Adipocyte (in vitro differentiated cells): ENCODE results near the gene SRL.
A peak's percentile ranks its signal among the peaks of the same experiment; 100 is the strongest.
"Not testable (repeated sequence)": the region's sequence is repeated elsewhere in the genome, so short reads cannot be mapped to it uniquely, and the experiment has no call there.

Experiments used
- DNase-seq: peaks from one replicate; pipeline ENCODE4 v3.0.0-alpha.2; 2015; ENCODE audit warnings: low read depth
- H3K27me3 ChIP-seq: replicated peaks from 2 replicates; pipeline ENCODE4 v1.7.0; 2013; ENCODE audit warnings: mild to moderate bottlenecking, low read length, moderate library complexity; ENCODE audit not compliant: control insufficient read depth, insufficient read depth
- H3K36me3 ChIP-seq: 2 replicates; pipeline ENCODE4 v1.7.0; 2013; ENCODE audit warnings: low read length, mild to moderate bottlenecking, moderate library complexity; ENCODE audit not compliant: control insufficient read depth, insufficient read depth, severe bottlenecking
- H3K4me1 ChIP-seq: 2 replicates; pipeline ENCODE4 v1.7.0; 2013; ENCODE audit warnings: mild to moderate bottlenecking, low read length, moderate library complexity; ENCODE audit not compliant: control insufficient read depth, insufficient read depth
- H3K4me3 ChIP-seq: 2 replicates; pipeline ENCODE4 v1.7.0; 2013; ENCODE audit warnings: mild to moderate bottlenecking, low read length, moderate library complexity
- H3K9ac ChIP-seq: 2 replicates; pipeline ENCODE4 v1.7.0; 2013; ENCODE audit warnings: mild to moderate bottlenecking, low read length, moderate library complexity
- H3K9me3 ChIP-seq: 2 replicates; pipeline ENCODE4 v1.7.0; 2013; ENCODE audit warnings: mild to moderate bottlenecking, low read length, moderate library complexity; ENCODE audit not compliant: control insufficient read depth

The SRL gene

DNA sequence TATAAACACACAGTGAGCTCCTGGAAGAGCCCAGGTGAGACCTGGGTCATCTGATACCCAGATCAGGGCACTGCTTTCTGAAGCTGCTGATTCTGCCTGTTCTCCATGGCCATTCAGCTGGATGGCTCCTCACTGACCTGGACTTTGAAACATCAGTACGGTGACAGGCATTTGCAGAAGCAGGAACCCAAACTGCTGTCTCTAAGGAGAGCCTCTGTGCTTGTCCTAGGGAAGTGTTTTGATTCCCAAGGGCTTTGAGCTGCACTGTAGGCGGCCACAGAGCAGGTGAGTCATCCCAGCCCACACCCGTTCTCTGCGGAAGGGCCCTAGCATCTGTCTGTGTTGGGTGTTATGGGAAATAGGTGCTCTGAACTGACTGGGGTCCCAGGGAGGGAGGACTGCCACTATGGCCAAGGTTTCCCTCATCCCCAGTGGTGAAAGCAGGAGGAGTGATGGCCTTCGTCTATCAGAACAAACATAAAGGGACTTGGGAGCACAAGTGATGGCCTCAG is 64.9 kb downstream of the SRL start:
- DNase-seq, result peak; percentile 54
- H3K4me3 ChIP-seq, result no peak overlapping the region

DNA sequence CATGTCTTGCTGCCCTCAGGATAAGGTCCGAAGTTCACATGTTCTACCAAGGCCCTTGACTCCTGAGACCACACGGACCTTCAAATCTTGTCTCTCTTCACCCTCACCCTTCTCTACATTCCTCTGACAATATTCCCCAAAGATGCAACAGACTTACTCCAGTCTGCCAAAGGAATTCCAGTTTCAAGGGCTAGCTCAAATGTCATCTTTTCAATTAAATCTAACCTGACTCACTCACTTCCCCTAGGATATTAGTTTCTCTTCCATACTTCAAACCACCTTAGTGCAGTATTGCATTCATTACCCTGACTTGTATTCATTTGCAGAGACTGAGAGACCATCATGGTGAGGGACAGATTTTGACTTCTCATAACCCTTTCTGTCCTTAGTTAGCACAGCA is 66.0 kb downstream of the SRL start:
- Histone ChIP-seq H3K9ac (no peak overlapping the region), H3K4me1 (peaks cover 9% of the 10 kb centered on the region), H3K9me3 (no peaks in the 10 kb centered on the region), H3K4me3 (no peak overlapping the region), H3K27me3 (no peaks in the 10 kb centered on the region), H3K36me3 (no peaks in the 10 kb centered on the region)
- DNase-seq, result no peak

More for the DNA sequence above, 64.9 kb downstream of the SRL start:
- H3K27me3 ChIP-seq, result no peaks in the 10 kb centered on the region
- H3K36me3 ChIP-seq, result no peaks in the 10 kb centered on the region
- H3K9ac ChIP-seq, result no peak overlapping the region
- H3K9me3 ChIP-seq, result no peaks in the 10 kb centered on the region
- H3K4me1 ChIP-seq, result peaks cover 9% of the 10 kb centered on the region

DNA sequence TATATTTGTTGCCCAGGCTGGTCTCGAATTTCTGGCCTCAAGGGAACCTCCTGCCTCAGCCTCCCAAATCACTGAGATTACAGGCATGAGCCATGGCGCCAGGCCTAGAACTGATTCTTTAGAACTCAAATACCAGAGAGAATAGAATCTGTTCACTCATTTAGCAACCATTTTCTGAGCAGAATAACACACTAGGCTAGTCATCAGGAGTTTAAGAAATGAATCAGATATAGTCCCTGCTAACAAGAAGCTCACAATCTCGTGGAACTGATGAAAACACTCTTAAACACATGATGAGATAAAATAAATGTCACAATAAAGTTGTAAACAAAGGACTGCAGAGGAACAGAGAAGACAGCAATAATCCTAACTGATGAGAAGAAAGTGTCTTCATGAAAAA is 69.8 kb downstream of the SRL start:
- H3K9ac ChIP-seq, result no peak overlapping the region
- H3K9me3 ChIP-seq, result no peaks in the 10 kb centered on the region
- no peak overlapping the region for H3K4me3 ChIP-seq
- H3K4me1 ChIP-seq, result peaks cover 4% of the 10 kb centered on the region
- no peaks in the 10 kb centered on the region for H3K36me3 ChIP-seq
- peak; percentile 40 for DNase-seq
- H3K27me3 ChIP-seq, result no peaks in the 10 kb centered on the region

DNA sequence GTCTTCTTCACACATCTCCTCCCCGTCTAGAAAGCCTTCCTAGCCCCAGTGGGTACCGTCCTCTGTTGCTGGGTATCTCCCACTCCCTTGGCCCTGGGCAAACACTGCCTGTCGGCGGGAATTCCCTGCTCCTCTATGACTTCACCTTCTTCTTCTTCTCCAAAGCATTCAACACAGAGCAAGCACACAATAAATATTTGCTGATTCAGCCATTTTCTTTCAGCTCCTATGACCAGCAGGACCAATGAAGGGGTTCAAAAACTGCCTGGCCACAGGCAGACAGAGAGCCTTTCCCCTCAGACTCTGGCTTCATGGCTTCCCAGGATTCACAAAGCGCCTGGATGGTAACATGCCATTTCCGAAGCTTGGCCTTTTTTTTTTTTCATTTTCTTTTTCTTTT is 72.5 kb downstream of the SRL start:
- Histone ChIP-seq H3K9ac (no peak overlapping the region), H3K36me3 (no peaks in the 10 kb centered on the region), H3K9me3 (no peaks in the 10 kb centered on the region), H3K4me1 (peaks cover 4% of the 10 kb centered on the region), H3K4me3 (no peak overlapping the region), H3K27me3 (no peaks in the 10 kb centered on the region)
- DNase-seq, result no peak

DNA sequence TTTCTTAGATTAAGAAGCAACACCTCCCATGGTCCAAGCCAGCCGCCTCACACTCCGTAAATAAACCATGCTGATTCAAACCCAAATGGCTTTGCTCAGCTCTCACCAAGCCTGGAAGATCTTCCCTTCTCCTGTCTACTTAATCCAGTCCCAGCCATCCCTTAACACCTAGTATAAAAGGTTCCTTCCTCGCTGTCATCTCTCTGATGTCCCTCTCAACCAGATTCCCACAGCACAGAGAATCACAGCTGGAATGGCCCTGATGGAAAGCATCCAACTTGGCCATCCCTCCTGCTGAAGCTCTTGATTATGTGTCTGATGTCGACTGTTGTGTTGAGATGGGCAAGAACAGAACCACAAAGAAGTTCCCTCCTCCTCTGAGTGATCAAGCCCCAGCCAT is 75.1 kb downstream of the SRL start:
- no peak overlapping the region for H3K4me3 ChIP-seq
- no peak overlapping the region for H3K9ac ChIP-seq
- no peaks in the 10 kb centered on the region for H3K36me3 ChIP-seq
- no peaks in the 10 kb centered on the region for H3K27me3 ChIP-seq
- no peak for DNase-seq
- no peaks in the 10 kb centered on the region for H3K9me3 ChIP-seq
- H3K4me1 ChIP-seq, result no peaks in the 10 kb centered on the region

DNA sequence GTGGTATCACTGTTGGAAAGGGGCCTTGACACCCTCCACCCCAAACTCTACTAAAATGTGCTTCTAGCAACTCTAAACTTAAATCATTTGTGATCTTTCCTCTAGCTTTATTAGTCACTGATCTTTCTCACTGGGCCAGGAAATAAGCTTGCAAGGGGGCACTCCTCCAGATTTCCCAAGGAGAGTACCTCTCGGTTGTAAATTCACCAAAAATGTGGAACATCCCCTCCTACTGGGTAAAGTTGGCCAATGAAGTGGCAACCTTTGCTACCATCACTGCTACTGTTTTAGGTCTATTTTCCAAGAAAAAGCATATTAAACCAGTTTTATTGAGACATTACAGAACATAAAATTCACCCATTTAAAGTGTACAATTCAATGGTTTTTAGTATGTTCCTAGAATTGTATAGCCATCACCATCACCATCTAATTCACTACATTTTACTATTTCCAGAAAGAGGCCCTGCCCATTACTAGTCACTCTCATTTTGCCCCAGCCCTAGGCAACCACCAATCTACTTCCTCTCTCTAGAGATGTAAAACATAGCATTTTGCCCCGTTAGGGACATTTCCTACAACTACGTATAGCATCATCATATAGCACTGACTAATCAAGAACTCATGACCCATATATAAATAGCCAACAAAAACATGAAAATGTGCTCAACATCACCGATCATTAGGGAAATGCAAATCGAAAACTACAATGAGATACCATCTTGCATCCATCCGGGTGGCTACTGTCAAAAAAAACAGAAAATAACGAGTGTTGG is 81.0 kb downstream of the SRL start:
- H3K36me3 ChIP-seq, result no peaks in the 10 kb centered on the region
- no peaks in the 10 kb centered on the region for H3K4me1 ChIP-seq
- no peak overlapping the region for H3K4me3 ChIP-seq
- DNase-seq, result no peak
- peaks cover 3% of the 10 kb centered on the region for H3K27me3 ChIP-seq
- no peak overlapping the region for H3K9ac ChIP-seq
- H3K9me3 ChIP-seq, result no peaks in the 10 kb centered on the region

DNA sequence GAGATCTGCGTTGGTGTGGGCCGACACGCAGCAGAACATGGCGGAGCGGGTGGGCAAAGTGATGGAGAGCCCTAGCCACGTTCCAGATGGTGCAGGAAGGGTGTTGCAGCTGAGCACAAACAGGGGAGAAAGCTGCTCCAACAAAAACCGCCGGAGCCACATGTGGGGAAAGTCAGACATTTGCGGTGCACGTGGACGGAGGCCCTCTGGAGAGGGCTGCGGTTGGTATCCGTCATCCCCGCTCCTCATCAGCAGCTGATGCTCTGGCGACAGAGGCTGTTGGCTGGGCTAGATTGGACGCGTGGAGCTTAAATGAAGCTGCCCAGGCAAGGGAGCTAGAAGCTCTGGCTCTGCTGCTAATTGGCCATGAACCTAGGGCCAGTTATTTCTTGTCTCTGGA is 82.2 kb downstream of the SRL start:
- H3K4me1 ChIP-seq, result no peaks in the 10 kb centered on the region
- H3K4me3 ChIP-seq, result no peak overlapping the region
- H3K27me3 ChIP-seq, result peaks cover 4% of the 10 kb centered on the region
- no peaks in the 10 kb centered on the region for H3K36me3 ChIP-seq
- no peak overlapping the region for H3K9ac ChIP-seq
- no peak for DNase-seq
- no peaks in the 10 kb centered on the region for H3K9me3 ChIP-seq

DNA sequence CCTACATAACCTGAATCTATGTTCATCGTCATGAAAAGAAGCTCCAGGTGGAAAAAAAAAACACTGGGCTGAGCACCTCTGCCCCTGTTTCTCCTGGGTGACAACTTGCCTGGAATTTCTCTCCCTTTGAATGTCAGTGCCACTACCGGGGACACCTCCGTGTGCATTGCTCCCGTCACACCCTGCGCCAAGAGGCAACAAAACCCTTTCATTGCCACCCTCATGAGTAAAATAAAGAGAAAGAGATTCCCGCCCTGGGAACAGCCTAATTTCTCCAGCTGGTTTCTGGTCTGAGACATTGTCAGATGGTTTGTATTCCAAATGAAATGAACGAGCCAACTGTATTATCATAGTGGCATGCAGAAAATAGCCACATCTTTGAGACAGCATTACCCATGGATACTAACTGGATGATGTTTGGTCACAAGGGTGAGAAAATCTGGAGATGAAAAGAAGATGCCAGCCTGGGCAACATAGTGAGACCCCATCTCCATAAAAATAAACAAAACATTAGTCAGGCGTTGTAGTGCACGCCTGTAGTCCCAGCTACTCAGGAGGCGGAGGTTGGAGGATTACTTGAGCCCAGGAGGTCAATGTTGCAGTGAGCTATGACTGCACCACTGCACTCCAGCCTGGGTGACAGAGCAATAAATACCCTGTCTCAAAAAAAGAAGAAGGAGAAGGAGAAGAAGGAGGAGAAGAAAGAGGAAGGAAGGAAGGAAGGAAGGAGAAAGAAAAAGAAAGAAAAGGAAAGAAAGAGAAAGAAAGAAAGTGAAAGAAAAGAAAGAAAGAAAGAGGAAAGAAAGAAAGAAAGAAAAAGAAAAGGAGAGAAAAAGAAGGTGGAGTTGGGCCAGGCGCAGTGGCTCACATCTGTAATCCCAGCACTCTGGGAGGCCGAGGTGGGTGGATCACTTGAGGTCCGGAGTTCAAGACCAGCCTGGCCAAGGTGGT is 83.5 kb downstream of the SRL start:
- no peak for DNase-seq
- Histone ChIP-seq H3K4me3 (no peak overlapping the region), H3K36me3 (no peaks in the 10 kb centered on the region), H3K9me3 (no peaks in the 10 kb centered on the region), H3K4me1 (no peaks in the 10 kb centered on the region), H3K9ac (no peak overlapping the region), H3K27me3 (peaks cover 8% of the 10 kb centered on the region)

DNA sequence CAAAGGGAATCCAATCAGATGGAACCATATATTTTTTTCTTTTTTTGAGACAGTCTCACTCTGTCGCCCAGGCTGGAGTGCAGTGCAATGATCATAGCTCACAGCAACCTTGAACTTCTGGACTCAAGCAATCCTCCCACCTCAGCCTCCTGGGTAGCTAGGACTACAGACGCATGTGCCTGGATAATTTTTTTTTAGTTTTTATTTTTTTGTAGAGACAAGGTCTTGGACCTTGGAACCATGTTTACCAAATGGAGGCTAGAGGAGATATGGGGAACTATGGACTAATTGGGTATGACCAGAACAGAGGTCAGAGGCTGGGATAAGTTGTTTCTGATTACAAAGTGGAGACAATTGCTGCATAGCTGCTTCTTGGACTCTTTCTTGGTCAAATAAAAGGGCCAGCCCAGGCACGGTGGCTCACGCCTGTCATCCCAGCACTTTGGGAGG is 84.5 kb downstream of the SRL start:
- no peak for DNase-seq
- Histone ChIP-seq H3K27me3 (peaks cover 8% of the 10 kb centered on the region), H3K36me3 (no peaks in the 10 kb centered on the region), H3K9me3 (no peaks in the 10 kb centered on the region), H3K4me3 (no peak overlapping the region), H3K4me1 (no peaks in the 10 kb centered on the region), H3K9ac (no peak overlapping the region)

DNA sequence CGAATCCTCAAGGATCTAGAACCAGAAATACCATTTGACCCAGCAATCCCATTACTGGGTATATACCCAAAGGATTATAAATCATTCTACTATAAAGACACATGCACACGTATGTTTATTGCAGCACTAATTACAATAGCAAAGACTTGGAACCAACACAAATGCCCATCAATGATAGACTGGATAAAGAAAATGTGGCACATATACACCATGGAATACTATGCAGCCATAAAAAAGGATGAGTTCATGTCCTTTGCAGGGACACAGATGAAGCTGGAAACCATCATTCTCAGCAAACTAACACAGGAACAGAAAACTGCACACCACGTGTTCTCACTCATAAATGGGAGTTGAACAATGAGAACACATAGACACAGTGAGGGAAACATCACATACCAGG is 85.4 kb downstream of the SRL start:
- not testable (repeated sequence) for H3K27me3 ChIP-seq, H3K9me3 ChIP-seq, H3K9ac ChIP-seq, H3K36me3 ChIP-seq, DNase-seq, H3K4me3 ChIP-seq, H3K4me1 ChIP-seq

DNA sequence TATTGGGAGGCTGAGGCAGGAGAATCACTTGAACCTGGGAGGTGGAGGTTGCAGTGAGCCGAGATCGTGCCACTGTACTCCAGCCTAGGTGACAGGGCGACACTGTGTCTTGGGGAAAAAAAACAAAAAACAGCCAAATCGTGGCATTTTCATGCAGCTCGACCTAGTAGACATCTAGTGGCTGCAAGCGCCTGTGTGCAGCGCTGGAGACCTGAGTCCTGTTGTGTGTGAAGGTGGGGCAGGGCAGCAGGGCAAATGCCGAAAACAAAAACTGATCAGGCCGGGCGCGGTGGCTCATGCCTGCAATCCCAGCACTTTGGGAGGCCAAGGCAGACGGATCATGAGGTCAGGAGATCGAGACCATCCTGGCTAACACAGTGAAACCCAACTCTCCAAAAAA is 88.5 kb downstream of the SRL start:
- H3K4me1 ChIP-seq, H3K9me3 ChIP-seq, H3K27me3 ChIP-seq, H3K4me3 ChIP-seq, H3K9ac ChIP-seq, H3K36me3 ChIP-seq, DNase-seq: not testable (repeated sequence)
